HFF-Myc (cell line): ENCODE results near the gene TRRAP.

ENCODE experiments used
- DNase-seq: peaks from one replicate; pipeline ENCODE4 v3.0.0-alpha.2; 2011; ENCODE audit warnings: low read depth; ENCODE audit errors: extremely low read depth
- H3K4me3 ChIP-seq: replicated peaks from 2 replicates; pipeline ENCODE4 v1.5.1; 2011; ENCODE audit warnings: low read depth, mild to moderate bottlenecking, control low read depth, low read length
- TF ChIP-seq, protein P1 (sequence below): IDR thresholded peaks from 2 replicates; pipeline ENCODE4 v1.5.1; 2012; ENCODE audit warnings: mild to moderate bottlenecking, low read depth, low read length, control low read depth; ENCODE audit errors: missing control alignments

The TRRAP gene

DNA sequence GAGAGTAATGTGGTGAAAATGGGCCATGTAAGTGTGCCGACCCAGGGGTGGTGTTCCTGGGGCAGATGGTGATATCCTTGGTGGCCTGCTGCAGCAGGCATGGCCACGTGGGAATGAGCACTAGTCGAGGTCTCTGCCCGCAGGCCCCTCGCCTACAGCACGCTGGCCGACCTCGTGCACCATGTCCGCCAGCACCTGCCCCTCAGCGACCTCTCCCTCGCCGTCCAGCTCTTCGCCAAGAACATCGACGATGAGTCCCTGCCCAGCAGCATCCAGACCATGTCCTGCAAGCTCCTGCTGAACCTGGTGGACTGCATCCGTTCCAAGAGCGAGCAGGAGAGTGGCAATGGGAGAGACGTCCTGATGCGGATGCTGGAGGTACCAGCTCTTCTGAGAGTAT lies 30.3 kb downstream of the TRRAP start:
- TF ChIP-seq, protein P1, sequence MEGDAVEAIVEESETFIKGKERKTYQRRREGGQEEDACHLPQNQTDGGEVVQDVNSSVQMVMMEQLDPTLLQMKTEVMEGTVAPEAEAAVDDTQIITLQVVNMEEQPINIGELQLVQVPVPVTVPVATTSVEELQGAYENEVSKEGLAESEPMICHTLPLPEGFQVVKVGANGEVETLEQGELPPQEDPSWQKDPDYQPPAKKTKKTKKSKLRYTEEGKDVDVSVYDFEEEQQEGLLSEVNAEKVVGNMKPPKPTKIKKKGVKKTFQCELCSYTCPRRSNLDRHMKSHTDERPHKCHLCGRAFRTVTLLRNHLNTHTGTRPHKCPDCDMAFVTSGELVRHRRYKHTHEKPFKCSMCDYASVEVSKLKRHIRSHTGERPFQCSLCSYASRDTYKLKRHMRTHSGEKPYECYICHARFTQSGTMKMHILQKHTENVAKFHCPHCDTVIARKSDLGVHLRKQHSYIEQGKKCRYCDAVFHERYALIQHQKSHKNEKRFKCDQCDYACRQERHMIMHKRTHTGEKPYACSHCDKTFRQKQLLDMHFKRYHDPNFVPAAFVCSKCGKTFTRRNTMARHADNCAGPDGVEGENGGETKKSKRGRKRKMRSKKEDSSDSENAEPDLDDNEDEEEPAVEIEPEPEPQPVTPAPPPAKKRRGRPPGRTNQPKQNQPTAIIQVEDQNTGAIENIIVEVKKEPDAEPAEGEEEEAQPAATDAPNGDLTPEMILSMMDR, result no peak
- H3K4me3 ChIP-seq, result no peak overlapping the region
- DNase-seq, result no peak

DNA sequence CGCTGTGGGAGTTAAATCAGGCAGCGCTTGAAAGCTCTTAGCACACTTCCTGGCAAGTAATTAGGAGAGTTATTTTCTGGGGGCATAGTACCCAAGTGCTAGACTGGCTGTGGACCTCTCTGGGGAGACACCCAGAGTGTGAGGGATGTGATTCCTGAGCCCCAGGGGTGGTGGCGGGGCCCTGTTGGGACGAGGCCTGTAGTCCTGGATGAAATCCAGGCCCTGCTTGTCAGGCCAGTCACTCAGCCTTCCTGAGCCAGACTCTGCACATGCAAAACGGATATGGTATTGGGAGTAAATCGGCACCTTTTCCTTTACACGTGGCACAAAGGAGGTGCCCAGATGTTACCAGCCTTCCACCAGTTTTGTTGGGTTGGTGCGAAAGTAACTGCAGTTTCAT lies 31.2 kb downstream of the TRRAP start:
- DNase-seq, result no peak
- no peak overlapping the region for H3K4me3 ChIP-seq
- TF ChIP-seq, protein P1, result no peak

DNA sequence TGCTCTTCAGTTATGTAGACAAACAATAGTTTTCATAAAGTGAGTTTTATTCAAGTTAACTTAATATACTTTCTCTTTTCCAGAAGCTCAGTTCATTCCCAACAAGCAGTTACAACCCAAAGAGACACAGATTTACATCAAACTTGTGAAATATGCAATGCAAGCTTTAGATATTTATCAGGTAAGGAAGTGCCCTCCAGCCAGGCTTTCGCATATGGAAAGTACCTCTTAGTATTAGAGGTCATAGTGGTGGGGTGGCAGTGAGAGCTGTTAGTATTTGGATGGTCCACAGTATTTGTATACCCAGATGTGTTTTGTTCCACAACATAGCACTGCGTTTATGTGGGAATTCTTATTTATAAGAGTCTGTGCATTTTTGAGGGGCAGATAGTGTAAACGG lies 32.1 kb downstream of the TRRAP start:
- DNase-seq, result no peak
- TF ChIP-seq, protein P1, result no peak
- no peak overlapping the region for H3K4me3 ChIP-seq

DNA sequence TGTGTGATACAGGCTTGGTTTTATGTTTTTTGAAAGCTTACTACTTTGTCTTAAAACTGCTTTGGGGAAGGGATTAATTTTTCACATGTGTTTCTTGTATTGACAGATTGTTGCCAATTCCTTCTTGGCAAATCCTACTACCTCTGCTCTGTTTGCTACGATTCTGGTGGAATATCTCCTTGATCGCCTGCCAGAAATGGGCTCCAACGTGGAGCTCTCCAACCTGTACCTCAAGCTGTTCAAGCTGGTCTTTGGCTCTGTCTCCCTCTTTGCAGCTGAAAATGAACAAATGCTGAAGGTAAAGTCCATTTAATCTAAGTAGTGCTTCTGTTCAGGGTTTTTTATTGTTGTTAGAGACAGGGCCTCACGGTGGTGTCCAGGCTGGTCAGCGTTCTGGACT lies 33.6 kb downstream of the TRRAP start:
- no peak for DNase-seq

DNA sequence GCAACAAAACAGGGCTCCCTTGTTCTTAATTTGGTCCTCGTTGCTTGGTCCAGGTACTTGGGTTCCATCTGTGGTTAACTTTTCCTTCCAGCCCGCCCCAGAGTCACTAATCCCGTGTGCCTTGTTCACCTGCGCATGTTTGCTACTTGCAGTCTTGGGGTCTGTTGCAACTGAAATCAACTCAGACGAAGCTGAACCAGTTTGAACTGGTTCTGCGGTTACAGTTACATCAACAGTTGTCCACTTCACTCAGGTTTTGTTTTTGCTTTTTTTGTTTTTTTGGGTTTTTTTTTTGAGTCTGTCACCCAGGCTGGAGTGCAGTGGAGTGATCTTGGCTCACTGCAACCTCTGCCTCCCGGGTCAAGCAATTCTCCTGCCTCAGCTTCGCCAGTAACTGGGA lies 34.7 kb downstream of the TRRAP start:
- TF ChIP-seq, protein P1, result no peak
- no peak overlapping the region for H3K4me3 ChIP-seq
- DNase-seq, result no peak

More for the DNA sequence above, 33.6 kb downstream of the TRRAP start:
- no peak overlapping the region for H3K4me3 ChIP-seq
- TF ChIP-seq, protein P1, result no peak

DNA sequence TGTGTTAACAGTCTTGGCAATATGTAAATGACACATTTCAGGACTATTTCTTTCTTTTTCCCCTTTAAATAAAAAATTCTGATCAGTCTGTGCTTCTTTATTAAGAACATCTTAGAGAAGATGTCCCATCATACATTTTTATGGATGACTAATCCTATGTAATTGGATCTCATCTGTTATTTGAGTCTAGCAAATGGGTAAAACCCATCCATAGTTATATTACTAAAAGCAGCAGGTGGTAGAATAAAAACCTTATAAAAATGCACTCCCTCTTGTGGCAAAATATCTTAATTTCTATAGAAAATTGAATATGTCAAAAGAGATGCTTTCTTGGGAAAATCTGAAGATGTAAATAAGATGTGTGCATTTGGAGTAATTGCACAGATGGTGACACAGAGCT lies 35.3 kb downstream of the TRRAP start:
- H3K4me3 ChIP-seq, result no peak overlapping the region
- TF ChIP-seq, protein P1, result peak; percentile 6
- peak; percentile 16 for DNase-seq

DNA sequence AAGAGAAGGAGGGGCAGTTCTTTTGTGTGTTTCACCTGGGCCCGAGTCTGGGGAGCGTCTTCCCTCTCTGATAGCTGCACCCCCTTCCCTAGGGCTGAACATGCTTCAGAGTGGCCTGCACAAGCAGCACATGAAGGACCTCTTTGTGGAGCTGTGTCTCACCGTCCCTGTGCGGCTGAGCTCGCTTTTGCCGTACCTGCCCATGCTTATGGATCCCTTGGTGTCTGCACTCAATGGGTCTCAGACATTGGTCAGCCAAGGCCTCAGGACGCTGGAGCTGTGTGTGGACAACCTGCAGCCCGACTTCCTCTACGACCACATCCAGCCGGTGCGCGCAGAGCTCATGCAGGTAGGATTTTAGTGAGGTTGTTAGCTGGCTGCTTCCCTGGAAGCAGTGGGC lies 39.0 kb downstream of the TRRAP start:
- no peak overlapping the region for H3K4me3 ChIP-seq
- no peak for DNase-seq
- TF ChIP-seq, protein P1, result no peak
